ENCODE data around the gene GPD2.
"Not testable (repeated sequence)": the region's sequence is repeated elsewhere in the genome, so short reads cannot be mapped to it uniquely, and the experiment has no call there.

GPD2 gene

GRCh38 chr2:156476021-156476849 lies 40.1 kb downstream of the GPD2 start:
- no peak for DNase-seq (ENCODE audit: low spot score)

GRCh38 chr2:156476850-156477206 lies 40.6 kb downstream of the GPD2 start:
- no peak for DNase-seq (ENCODE audit: low spot score)

- DNase-seq (ENCODE audit: low spot score), result no peak
These were observed 44.2 kb downstream of the GPD2 start for GRCh38 chr2:156480376-156480775.

GRCh38 chr2:156481312-156481711 lies 45.1 kb downstream of the GPD2 start:
- no peak for DNase-seq (ENCODE audit: low spot score)

GRCh38 chr2:156483741-156484173 lies 47.6 kb downstream of the GPD2 start:
- DNase-seq (ENCODE audit: low spot score), result no peak

GRCh38 chr2:156486147-156486546 lies 50.0 kb downstream of the GPD2 start:
- no peak for DNase-seq (ENCODE audit: low spot score)

GRCh38 chr2:156486614-156487013 lies 50.4 kb downstream of the GPD2 start:
- DNase-seq (ENCODE audit: low spot score), result no peak

- no peak for DNase-seq (ENCODE audit: low spot score)
These were observed 53.0 kb downstream of the GPD2 start for GRCh38 chr2:156489195-156489594.

GRCh38 chr2:156489750-156490465 lies 53.7 kb downstream of the GPD2 start:
- no peak for DNase-seq (ENCODE audit: low spot score)

- DNase-seq (ENCODE audit: low spot score), result no peak
These were observed 54.3 kb downstream of the GPD2 start for GRCh38 chr2:156490466-156490840.

- no peak for DNase-seq (ENCODE audit: low spot score)
These were observed 55.0 kb downstream of the GPD2 start for GRCh38 chr2:156491176-156491575.

- DNase-seq (ENCODE audit: low spot score), result no peak
These were observed 56.8 kb downstream of the GPD2 start for GRCh38 chr2:156492979-156493378.

GRCh38 chr2:156495998-156496397 lies 59.8 kb downstream of the GPD2 start:
- DNase-seq (ENCODE audit: low spot score), result not testable (repeated sequence)

GRCh38 chr2:156505696-156506095 lies 69.5 kb downstream of the GPD2 start:
- DNase-seq (ENCODE audit: low spot score), result no peak

GRCh38 chr2:156511122-156511521 lies 74.9 kb downstream of the GPD2 start:
- no peak for DNase-seq (ENCODE audit: low spot score)

- DNase-seq (ENCODE audit: low spot score), result no peak
These were observed 75.6 kb downstream of the GPD2 start for GRCh38 chr2:156511803-156512202.

GRCh38 chr2:156512451-156512850 lies 76.3 kb downstream of the GPD2 start:
- no peak for DNase-seq (ENCODE audit: low spot score)

GRCh38 chr2:156513219-156513618 lies 77.0 kb downstream of the GPD2 start:
- no peak for DNase-seq (ENCODE audit: low spot score)

GRCh38 chr2:156517419-156517818 lies 81.2 kb downstream of the GPD2 start:
- peak; percentile 24 for DNase-seq (ENCODE audit: low spot score)

GRCh38 chr2:156518138-156518537 lies 82.0 kb downstream of the GPD2 start:
- no peak for DNase-seq (ENCODE audit: low spot score)

GRCh38 chr2:156522864-156523440 lies 86.8 kb downstream of the GPD2 start:
- no peak for DNase-seq (ENCODE audit: low spot score)

- DNase-seq (ENCODE audit: low spot score), result no peak
These were observed 90.9 kb downstream of the GPD2 start for GRCh38 chr2:156526950-156527636.

GRCh38 chr2:156528583-156528982 lies 92.4 kb downstream of the GPD2 start:
- not testable (repeated sequence) for DNase-seq (ENCODE audit: low spot score)

Measured in hematopoietic multipotent progenitor cell treated with erythropoietin and hydrocortisone succinate and interleukin-3 and kit ligand, for 17 days (in vitro differentiated cells).